HG02970 (cell line): ENCODE data around the gene TRAF5.
"Not testable (repeated sequence)": the region's sequence is repeated elsewhere in the genome, so short reads cannot be mapped to it uniquely, and the experiment has no call there.

Source experiments
- ATAC-seq: cut with Tn5 transposase; IDR thresholded peaks from one replicate; pipeline ENCODE4 v1.9.1; 2021; ENCODE audit warnings: mild to moderate bottlenecking, moderate library complexity, moderate number of reproducible peaks; ENCODE audit not compliant: unreplicated experiment, low FRiP score

The TRAF5 gene, protein sequence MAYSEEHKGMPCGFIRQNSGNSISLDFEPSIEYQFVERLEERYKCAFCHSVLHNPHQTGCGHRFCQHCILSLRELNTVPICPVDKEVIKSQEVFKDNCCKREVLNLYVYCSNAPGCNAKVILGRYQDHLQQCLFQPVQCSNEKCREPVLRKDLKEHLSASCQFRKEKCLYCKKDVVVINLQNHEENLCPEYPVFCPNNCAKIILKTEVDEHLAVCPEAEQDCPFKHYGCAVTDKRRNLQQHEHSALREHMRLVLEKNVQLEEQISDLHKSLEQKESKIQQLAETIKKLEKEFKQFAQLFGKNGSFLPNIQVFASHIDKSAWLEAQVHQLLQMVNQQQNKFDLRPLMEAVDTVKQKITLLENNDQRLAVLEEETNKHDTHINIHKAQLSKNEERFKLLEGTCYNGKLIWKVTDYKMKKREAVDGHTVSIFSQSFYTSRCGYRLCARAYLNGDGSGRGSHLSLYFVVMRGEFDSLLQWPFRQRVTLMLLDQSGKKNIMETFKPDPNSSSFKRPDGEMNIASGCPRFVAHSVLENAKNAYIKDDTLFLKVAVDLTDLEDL

DNA sequence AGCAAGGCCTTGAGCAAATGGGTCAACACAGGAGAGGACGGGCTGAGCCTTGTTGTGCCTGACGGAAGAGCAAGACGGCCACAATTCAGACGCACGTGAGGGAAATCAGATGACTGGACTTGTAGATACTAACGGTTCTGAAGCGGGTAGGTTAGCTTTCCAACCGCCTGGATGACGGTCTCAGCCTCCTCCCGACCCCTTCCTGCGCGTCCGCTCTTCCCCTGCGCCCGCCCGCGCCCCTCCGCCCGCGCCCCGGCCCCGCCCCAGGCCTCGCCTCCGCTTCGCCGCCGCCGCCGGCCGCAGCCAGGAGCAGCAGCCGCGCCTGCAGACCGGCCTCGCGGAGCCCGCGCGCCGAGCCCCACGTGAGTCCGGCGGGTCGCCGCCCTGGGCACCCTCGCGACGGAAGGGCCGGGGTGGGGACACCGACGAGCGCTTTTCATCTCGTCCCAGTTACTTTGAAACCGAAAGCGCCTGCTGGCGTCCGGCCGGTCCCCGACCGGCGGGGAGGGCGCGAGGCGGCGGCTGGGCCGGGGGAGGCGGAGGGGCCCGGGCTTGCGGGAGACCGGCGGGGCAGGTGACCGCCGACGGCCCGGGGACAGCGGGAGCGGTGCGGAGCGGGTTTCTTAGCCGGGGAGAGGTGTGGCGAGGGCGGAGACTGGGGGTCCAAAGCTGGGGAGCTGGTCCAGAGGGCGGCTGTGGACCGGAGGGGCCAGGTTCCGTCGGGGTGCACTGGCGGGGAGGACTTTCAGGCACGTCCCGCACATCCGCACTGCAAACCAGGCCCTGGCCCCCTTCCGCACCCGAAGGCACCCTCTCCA lies at the start of gene TRAF5:
Gene TRAF5, plus strand, starts transcription at position 306 of the 818 bp plus-strand sequence. CDS start 26,407 bp downstream, outside the sequence.
- no peak for ATAC-seq

DNA sequence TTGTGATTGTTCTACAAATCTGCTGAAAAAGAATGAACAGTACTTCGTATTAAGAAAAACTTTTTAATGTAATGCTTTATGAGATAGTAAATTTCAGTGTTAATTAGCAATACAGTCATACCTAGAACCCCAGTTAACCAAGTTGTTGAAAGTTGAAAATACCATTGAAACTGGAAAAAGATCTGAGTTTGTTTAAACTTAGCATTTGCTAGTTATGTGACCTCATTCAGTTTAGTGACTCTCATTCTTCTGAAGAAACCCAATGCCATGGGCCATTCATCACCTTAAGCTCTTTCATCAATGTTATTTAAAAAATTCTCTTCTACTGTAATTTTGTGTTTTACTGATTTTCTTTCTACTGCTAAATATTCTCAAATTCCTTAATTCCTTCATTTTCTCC lies 47.3 kb upstream of the TRAF5 start:
- no peak for ATAC-seq

DNA sequence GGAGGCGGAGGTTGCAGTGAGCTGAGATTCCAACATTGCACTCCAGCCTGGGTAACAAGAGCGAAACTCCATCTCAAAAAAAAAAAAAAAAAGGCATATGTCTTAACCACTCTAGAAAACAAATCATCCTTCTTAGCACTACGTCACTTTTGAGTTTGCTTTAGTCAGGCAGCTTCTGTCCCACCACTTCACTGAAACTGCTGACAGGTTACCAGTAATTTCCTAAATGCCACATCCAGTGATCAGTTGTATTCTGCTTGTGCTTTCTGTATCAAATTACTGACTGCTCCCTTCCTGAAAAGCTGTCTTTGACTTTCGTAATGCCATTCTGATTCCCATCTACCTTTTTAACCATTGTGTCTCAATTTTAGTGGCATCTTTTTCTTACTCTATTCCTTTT lies 45.7 kb upstream of the TRAF5 start:
- ATAC-seq: no peak

GRCh38 chr1:211281320-211282022 lies 45.2 kb upstream of the TRAF5 start:
- ATAC-seq: no peak

GRCh38 chr1:211282023-211282373 lies 44.6 kb upstream of the TRAF5 start:
- ATAC-seq: no peak

DNA sequence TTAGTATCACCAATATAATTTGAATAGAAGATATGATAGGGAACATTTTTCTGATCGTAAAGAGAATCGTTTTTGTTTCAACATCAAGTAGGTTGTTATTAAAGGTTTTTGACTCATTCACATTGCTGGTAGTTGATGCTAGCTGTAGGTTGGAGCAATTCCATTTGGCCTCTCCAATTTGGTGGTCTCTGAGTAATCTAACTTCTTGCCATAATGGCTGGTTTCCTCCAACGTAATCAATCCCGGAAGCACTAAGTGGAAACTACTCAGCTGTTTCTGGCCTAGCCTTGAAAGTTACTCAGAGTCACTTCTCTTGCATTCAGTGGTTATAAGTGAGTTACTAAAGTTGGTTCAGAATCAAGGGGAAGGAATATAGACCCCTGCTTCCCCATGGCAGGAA lies 41.4 kb upstream of the TRAF5 start:
- no peak for ATAC-seq

- no peak for ATAC-seq
These were observed 39.4 kb upstream of the TRAF5 start for GRCh38 chr1:211287218-211287617.

- no peak for ATAC-seq
These were observed 34.2 kb upstream of the TRAF5 start for GRCh38 chr1:211292411-211292810.

DNA sequence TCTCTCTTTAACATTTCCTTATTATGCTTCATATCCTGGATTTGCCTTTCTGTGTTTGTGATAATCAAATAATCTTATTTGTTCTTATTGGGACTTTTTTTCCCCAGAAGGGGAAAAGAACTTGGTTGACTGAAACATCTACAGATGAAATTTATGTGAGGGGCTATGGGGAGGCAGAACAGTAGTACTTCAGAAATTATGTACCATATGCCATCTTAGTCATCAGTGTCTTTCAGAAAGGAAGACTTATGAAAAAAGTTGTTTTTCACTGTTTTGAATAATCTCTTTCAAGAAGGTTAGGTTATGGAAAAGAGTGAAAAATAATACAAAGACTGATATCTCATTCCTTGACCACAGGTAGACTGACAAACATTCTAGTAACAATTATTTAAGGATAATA lies 30.2 kb upstream of the TRAF5 start:
- no peak for ATAC-seq

DNA sequence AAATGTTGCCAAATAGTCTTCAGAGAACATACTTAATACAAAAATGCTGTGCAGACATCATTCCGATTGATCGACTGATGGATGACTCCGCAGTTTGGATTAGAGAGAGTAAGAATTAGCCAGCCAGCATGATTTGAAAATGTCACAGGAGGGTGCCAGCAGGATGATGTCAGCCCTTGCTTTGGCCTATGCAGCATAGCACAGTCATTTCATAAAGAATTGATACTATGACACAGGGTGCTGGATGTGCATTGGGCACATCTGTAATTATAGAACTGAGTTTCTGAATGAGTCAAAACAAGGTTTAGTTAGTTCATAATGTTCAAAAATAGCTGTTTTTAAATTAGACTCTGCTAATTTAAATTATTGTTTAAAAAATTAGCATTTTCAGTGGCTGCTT lies 21.6 kb upstream of the TRAF5 start:
- ATAC-seq: peak; percentile 82

DNA sequence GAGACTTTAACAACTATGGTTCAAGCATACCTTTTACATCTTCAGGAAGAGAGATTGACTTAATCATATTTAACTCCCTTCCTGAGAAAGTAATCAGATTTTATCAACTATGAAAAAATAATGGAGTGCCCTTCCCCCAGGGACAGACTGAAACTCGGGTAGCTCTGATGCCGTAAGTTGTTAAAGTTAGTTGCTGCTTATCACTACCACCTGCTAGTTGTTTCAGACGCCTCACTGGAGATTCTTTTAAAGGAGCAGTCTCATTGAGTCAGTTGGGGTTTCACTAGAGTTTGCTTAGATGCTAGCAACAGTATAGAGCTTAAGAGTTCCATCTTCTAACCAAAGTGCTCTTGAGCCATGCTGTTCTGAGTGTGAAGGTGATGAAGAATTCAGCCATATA lies 17.0 kb upstream of the TRAF5 start:
- ATAC-seq: no peak

GRCh38 chr1:211313392-211313791 lies 13.2 kb upstream of the TRAF5 start:
- ATAC-seq: no peak

- ATAC-seq: no peak
These were observed 7.9 kb upstream of the TRAF5 start for GRCh38 chr1:211318576-211319280.

GRCh38 chr1:211319892-211320291 lies 6.7 kb upstream of the TRAF5 start:
- no peak for ATAC-seq

- ATAC-seq: no peak
These were observed 5.7 kb upstream of the TRAF5 start for GRCh38 chr1:211320980-211321379.

- ATAC-seq: not testable (repeated sequence)
These were observed 5.0 kb upstream of the TRAF5 start for GRCh38 chr1:211321646-211322045.

GRCh38 chr1:211323156-211324063 lies 3.2 kb upstream of the TRAF5 start:
- ATAC-seq: no peak

DNA sequence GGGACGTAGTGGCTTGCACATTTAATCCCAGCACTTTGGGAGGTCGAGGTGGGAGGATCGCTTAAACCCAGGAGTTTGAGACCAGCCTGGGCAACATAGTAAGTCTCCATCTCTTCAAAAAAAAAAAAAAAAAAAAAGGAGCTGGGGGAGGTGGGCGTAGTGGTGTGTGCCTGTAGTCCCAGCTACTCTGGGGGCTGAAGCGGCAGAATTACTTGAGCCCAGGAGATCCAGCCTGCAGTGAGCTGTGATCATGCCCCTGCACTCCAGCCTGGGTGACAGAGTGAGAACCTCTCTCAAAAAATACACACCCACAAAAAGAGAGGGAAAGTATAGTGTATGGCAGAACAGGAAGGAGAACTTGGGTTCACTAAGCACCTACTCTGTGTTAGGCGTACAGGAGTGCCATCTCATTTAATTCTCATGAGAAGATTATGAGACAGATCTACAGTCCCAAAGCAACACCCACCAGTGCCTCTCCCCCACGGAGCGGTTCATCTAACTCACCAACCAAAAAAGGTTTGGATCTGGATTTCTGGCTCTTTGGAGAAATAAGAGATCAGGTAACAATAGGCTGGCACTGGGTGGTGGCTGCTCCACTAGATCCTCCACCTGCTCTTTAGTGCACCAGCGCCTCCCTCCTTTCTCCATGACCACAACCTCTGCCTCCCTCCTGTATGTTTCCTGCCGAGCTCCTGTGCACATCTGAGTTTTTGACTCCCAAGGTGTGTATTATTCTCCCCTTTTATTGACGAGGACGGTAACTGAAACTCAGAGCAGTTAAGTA lies 1.4 kb upstream of the TRAF5 start:
- ATAC-seq: no peak
